GM19193 (cell line): ENCODE data around the gene CCDC27.

Experiments used
- POLR2A ChIP-seq: IDR thresholded peaks from 4 replicates; pipeline ENCODE4 v1.6.1; 2011; ENCODE audit not compliant: insufficient read depth, insufficient read length; ENCODE audit errors: extremely low read depth

Gene CCDC27

DNA sequence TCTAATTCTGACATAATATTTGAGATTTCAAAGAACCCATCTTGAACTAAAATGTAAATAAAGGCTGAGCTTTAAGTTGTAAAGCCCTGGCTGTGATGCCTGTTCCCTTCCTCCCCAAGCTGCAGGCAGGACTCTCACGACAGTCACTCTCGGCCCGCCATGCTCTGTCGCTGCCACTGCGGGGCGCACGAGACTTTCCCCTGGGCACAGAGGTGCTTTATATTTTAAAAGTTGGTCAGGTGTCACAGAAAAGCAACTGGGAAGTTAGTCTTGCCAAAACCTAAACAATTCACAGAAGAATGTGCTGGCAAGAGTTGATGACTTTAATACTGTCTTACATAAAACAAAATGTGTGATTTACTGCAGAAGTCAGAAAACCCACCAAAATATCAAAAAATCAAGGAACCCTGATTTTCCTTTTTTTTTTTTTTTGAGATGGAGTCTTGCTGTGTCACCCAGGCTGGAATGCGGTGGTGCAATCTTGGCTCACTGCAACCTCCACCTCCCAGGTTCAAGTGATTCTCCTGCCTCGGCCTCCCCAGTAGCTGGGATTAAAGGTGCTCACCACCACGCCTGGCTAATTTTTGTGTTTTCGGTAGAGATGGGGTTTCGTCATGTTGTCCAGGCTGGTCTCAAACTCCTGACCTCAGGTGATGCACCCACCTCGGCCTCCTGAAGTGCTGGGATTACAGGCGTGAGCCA lies 33.4 kb downstream of the CCDC27 start:
- no peak for TF ChIP-seq POLR2A

DNA sequence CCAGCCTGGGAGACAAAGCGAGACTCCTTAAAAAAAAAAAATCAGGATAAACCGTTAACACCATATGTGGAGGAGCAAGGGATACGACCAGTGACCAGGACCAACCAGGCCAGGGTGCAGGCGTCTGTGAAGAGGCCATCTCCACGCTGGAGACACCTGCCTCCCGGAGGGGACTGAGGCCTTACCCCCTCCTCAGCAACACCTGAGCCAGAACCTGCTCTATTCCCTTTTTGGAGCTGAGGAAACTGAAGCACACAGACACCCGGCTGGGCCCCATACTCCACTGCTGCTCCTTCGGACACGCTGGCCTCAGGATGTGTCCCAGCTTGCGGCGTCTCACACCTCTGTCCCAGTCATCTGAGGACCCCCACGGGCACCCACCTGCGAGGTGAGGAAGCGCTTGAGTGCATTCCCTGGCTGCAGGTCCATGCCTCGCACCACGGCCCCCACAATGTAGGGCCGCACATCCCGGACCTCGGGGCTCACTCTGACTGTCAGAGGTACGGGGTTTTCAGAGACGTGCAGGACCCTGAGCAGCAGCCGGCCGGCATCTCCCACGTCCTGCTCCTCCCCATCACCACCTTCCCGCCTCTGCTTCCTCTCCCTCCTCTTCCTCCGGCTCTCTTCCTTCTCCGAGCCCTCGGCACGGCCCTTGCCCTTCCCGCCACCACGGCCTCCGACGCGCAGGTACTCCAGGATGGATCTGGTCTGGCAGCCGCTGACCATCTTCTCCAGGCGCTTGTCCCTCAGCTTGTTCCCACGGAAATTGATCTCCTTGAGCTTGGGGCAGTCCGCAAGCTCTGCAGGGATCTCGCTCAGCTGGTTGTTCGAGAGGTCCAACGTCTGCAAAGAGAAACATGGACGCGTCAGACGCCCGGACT lies 34.5 kb downstream of the CCDC27 start:
- no peak for TF ChIP-seq POLR2A

DNA sequence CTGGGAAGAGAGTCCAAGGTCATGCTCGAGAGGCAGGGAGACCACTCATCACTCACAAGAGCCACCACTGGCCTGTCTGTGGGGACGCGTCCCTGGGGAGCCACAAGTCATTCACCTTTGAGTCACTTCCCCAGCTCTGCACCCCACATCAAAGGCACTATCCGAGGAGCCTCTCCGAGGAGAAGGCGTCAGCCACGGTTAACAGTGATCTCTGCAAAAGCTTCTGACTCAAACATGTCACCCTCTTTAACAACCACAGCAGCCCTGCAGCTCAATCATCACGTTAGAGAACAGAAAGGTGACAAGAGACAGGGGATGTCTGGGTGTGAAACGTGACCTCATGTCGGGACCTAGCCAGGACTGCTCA lies 35.1 kb downstream of the CCDC27 start:
- TF ChIP-seq POLR2A: no peak

DNA sequence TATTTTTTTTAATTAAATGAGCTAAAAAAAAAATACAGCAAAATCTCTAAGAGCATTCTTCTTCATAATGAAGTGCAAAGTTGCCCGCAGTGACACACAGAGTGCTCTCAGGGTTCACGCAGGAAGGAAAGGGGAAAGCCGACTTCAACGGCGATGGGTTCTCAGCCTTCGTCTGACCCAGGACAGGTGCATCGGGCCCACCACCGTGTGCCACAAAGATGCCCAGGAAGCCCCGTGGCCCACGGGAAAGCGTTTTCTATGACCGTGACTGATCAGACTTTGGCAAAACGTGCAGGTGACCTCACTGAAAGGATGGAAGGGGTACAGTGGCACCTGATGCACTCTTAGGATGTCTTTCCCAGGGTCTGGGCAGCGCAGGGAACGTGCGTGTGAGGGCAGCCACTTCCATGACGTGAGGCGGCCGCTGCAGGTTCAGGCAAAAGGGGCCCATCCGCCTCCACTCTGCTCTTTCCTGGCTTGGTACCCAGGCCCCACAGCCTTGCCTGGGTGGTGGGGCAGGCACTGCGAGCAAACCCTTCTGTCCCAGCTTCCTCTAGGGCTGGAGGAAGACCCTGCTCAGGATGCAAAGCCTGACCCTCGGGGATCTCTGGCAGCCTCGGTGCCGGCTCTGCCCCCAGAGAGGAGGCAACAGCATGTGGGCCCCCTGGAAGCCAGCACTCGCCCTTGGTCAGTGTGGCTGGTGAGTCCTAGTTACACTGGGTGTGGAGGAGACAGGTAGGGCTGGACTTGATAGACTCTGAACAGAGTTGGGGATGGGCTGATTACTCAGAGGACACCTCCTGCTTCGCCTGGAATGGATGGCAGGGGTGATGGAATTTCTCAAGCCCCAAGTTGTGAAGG lies 35.7 kb downstream of the CCDC27 start:
- TF ChIP-seq POLR2A: no peak

DNA sequence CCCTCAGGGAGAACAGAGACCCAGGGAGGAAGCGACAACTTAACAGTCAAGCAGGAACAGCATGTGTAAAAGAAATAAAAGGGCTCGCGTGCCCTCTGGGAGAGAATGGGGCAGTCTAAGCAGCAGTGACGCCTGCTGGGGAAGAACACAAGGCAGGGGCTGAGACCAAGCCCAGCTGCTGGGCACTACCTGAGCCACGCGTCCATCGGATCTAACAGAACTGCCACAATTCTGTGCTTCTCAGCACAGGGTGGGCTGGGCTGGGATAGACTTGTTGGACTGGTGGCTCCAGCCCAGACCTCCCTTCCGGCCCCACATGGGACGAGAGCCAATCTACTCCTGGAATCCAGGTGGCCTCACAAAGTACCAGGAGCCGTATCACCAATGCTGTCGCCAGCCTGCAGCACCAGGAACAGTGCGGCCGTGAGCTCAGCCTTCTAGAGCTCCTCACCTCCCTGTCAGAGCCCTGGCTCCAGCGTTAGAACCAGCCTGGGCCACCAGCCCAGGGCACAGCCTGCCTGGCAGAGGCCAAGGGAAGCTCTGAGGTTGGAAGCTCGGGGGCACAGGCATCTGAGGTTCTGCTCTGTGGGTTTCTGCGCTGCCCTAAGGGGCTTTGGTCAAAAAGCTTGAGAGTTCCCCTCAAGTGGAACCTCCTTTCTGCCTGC lies 36.6 kb downstream of the CCDC27 start:
- TF ChIP-seq POLR2A: no peak

DNA sequence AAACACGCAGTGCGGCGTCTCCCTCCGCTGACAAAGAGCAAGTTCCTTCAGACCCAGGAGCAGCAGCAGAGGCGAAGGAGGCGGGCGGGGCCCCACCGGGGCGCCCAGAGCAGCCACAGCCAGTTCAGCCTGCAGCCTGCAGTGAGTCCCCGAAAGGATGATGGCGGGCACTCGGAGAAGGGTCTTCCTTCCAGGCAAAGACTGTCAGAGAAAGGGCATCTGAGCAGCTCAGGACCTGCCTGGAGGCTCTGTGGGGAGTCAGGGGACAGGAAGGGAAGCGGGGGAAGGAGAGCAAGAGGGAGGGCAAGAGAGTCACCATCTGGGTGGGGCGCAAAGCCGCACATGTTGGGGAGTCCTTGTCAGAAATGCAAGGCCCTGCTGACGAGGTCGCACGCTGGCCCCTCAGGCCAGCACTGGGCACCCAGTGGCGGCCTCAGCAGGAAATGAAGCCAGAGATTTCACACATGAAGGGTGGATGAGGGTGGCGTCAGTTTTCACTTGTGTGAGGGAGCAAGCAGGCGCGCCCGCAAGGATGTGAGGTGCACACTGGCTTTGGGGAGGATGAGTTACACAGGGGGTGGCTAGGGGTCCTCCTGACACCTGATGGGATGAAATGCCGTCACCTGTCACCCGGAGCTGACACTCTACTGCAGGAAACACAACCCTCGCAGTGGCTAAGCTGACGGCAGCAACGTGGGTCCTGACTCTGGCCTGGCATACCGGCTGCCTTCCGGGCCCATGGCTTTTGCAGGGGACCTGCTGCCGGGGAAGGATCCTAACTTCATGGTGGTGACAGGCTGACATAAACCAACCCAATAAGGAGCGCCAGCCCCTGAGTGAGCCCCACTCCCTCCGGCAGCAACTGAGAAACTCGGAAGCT lies 37.4 kb downstream of the CCDC27 start:
- no peak for TF ChIP-seq POLR2A

DNA sequence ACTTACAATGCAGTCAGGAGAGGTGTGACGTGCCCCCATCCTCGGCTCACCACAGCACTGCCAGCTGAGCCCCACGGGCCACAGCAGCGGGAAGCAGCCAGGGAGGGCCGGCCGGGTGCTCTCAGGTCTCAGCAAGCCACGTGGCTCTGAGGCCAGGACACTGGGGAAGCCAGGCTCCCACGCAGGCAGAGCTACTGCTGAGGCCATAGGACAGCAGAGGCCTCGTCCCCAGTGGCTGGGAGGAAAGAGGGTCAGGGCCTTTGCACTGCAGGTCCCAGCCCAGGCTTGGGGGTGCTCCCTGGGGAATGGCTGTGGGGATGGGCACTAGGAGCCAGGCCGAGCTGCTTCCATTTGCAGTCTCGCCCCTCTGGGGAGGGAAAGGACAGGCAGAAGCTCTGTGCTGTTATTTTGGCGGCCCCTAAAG lies 38.3 kb downstream of the CCDC27 start:
- no peak for TF ChIP-seq POLR2A

DNA sequence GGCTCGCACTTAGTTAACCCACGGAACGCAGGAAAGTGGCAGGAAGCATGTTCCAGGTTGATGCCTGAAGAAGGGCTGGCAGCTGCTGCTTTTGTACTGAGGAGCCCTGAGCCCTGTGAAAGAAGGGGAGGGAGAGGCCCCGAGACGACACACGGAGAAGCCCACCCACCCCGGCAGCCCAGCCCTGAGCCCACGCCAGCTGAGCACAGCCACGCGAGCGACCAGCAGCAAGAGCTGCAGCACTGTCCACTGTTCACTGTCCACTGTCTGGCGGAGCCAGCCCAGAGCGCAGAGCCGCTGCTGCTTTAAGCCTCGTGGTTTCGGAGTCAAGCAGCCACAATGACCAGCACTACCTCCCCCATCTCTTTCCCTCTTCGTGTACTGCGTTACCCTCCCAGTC lies 38.7 kb downstream of the CCDC27 start:
- no peak for TF ChIP-seq POLR2A

DNA sequence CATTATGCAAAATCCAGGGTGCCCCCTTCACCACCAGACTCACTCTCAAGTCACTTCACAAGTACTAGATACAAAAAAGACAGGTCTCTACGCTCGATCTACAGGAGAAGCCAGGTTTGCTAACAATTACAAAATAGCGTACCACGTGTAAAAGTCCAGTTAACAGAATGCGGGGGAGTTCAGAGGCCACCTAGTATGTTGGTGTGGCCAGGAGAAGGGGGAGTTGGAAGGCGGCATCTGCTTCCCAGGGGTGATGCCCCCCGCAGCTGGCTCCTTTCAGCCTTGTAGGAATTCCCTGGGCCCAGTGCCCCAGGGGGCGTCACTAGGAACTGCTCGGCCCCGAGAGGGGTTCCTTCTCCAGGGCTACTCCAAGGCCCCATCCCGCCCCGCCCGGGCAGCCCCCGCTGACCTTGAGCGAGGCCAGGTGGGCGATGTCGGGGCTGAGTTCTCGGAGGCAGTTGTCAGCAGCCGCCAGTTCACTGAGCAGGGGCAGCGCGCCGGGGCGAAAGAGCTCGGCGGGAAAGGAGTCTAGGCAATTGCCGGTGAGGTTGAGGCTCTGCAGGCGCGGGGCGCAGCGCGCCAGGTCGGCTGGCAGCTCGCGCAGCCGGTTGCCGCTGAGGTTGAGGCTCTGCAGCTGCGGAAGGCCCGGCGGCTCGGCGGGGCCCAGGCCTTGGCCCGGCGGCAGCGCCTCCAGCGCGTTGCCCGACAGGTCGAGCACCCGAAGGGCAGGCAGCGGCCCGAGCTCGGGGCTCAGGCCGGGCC lies 43.4 kb downstream of the CCDC27 start:
- no peak for TF ChIP-seq POLR2A

DNA sequence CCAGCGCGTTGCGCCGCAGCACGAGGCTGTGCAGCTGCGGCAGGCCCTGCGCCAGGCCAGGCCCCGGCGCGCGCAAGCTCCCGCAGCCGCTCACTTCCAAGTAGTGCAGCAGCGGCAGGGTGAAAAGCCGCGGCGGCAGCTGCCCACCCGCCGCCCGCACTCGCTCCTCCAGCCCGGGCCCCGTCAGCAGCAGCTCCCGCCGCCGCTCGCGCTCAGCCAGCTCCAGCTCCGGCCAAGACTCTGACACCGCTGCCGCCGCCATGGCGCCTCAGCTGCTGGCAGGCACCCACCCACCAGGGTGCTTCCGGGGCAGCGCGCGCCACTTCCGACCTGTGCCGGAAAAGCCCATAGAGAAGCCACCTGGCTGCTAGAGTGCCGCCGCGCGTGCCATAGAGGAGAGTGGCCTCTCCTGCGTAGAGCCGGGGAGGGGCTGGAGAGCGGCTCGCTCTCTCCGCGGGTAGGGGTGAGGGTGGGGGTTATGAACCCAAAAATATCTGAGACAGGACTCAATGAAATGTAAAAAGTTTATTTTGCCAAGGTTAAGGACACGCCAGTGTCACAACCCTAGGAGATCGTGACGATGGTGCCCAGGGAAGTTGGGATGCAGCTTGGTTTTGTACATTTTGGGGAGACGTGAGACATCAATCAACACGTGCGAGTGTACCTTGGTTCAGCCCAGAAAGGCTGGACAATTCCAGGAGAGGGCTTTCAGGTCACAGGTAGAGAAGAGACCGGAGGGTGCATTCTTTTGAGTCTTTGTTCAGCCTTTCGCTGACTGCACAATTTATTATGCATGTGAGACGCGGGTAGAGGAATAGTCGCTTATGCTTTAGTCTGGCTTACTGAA lies 44.2 kb downstream of the CCDC27 start, which contains the start of gene LRRC47:
LRRC47 (minus strand) TSS at position 284 of the 847 bp plus-strand sequence; CDS start at position 262, 22 bp downstream.
- peak; percentile 88 for TF ChIP-seq POLR2A

DNA sequence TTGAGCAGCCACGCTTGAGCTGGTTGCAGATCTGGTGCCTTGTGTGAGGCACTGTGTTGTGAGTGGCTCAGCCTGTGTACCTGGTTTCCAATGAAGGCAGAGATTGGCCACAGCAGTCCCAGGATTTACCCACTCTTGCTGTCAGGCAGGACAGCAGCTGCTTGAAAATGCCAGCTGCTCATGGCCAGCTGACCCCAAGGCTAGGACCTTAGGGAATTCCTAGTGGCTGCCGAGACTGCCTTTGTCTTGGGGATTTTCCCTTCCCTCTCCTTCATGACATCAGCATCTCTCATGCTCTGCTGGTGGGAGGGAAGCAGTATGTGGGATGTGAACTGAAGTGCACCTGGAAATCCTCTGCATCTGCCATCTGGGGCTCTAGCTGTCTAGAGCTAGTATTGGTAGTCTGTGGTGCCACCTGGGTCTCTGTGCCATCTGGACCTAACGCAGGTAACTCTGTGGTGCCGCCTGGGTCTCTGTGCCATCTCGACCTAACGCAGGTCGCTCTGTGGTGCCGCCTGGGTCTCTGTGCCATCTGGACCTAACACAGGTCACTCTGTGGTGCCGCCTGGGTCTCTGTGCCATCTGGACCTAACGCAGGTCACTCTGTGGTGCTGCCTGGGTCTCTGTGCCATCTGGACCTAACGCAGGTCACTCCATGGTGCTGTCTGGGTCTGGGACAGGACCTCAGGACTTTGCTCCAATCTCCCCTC lies 47.9 kb downstream of the CCDC27 start:
- TF ChIP-seq POLR2A: no peak
